ENCODE results near the gene EFS.
"Not testable (repeated sequence)": the region's sequence is repeated elsewhere in the genome, so short reads cannot be mapped to it uniquely, and the experiment has no call there.

EFS gene, protein sequence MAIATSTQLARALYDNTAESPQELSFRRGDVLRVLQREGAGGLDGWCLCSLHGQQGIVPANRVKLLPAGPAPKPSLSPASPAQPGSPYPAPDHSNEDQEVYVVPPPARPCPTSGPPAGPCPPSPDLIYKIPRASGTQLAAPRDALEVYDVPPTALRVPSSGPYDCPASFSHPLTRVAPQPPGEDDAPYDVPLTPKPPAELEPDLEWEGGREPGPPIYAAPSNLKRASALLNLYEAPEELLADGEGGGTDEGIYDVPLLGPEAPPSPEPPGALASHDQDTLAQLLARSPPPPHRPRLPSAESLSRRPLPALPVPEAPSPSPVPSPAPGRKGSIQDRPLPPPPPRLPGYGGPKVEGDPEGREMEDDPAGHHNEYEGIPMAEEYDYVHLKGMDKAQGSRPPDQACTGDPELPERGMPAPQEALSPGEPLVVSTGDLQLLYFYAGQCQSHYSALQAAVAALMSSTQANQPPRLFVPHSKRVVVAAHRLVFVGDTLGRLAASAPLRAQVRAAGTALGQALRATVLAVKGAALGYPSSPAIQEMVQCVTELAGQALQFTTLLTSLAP

GRCh38 chr14:23365036-23365731, at the start of gene EFS:
EFS (minus strand) TSS chr14:23365172; CDS start chr14:23365025, 147 bp downstream.
- DNase-seq: peak in 12 of 14 donors; percentile 23 to 83 (median 52)

DNA sequence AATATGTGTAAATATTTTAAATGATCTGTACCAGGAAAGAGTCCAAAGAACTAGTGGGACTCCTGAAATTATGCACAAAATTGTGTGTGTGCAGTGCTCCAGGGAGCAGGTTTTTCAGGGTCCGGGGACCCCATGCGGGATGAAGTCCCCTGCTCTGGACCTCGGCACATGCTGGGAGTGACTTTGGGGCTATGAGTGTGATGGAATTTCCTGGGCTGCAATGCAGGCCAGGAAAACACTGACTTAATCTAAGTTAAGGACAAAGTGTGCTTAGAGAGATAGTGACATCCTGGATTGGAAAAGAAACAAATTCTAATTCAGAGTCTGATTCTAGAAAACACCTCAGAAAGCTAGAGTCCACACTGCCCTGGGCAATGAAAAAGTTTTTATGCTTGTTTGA, 49.3 kb upstream of the EFS start:
- no peak for DNase-seq

- no peak for DNase-seq
Observed at GRCh38 chr14:23413681-23414080, 48.7 kb upstream of the EFS start.

- no peak for DNase-seq
Observed at GRCh38 chr14:23411563-23412525, 46.9 kb upstream of the EFS start.

- no peak for DNase-seq
Observed at GRCh38 chr14:23409966-23410635, 45.1 kb upstream of the EFS start.

DNA sequence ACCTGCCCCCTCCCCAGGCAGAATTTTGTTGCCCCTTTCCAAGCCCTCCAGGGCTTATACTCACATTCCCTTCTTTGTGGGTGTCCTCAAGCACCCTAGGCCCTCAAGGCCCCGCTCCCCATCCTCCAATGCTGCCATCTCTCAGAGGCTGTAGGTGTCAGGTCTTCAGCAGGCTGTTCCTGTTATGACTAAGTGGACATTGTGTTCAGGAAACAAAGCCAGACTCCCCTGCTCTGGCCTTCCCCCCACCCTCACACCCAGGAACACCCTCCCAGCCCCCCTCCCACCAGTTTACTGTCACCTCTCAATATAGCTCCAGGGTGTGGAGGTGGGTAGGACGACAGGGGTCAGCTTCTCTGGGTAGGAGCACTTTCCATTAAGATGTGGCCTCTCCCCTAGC, 44.5 kb upstream of the EFS start:
- no peak for DNase-seq

GRCh38 chr14:23408307-23408630, 43.3 kb upstream of the EFS start:
- DNase-seq: no peak

DNA sequence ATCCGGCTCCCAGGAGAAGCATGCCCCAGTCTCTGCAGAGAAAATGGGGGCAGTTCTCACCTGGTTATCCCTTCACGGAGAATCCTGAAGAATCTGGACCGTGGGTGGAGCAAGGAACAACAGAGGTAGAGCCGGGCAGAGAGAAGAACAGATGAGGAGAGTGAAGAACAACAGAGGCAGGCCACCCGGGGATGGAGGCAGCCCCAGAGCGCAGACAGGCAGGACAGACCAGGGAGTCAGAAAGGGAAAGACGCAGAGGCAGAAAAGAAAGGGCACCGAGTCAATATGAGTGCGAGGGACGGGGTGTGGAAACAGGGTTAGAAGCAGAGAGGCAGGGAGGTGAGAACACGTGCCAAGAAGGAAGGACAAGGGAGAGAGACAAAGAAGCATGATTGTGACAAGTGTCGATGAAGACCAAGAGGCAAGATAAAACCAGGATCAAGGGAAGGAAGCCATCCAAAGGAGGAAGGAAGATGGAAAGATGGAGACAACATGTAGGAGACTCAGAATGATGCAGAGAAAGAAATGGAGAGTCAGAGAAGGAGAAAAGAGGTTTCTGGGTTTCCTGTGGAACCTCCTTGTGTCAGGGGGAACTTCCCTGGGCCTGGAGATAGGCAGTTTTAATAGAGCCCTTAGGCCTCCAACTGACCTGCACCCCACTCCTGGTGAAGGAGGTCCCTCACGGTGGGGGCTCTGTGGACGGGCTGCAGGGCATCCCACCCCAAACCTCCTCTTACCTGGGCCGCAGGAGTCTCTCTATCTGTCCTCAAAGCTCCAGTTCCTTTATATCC, 42.7 kb upstream of the EFS start, which contains the start of gene MYH6:
Gene MYH6 (minus strand): TSS at position 758 of the 791 bp plus-strand sequence. CDS start 1,050 bp downstream, outside the sequence.
- no peak for DNase-seq

DNA sequence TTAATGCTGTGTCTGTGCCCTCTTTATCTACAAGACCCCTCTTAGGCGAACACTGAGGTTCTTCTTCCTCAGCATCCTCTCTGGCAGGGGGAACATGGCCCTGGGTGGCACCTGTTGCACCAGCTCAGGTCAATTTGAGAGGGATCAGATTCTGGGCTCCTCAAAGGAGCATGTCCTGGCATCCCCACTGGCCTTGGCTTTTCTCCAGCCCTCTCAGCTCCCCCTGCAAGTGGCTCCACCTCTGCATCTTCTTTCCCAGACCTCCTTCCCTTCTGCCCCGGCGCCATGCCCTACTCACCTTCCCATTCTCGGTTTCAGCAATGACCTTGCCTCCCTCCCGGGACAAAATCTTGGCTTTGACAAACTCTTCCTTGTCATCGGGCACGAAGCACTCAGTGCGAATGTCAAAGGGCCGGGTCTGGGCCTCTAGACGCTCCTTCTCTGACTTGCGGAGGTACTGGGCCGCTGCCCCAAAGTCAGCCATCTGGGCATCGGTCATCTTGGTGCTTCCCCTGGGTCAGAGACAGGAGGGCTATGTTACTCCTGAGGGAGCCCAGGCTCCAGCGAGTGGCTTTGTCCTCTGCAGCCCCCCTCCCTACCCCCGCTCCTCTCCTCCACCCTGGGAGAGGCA, 41.9 kb upstream of the EFS start:
- no peak for DNase-seq

- peak in 9 of 14 donors; percentile 2 to 49 (median 7) for DNase-seq
Observed at GRCh38 chr14:23406244-23406643, 41.3 kb upstream of the EFS start.

DNA sequence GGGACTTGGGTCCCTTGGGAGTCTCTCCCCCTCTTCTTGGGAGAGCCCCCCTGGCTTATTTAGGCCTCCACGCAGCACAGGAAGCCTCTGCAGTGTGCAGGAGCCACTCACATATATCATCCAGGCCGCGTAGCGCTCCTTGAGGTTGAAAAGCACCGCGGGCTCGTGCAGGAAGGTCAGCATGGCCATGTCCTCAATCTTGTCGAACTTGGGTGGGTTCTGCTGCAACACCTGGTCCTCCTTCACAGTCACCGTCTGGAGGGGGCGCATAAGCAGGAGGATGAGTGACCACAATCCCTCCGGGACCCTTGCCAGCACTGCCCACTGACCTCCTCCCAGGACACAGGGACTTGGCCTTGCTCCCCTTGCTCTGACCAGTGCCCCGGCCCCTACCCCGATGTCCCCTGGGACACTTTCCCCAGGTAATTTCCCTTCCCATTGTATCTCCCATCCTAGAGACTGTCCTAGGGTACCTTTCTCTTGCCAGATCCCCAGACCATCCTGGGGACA, 40.6 kb upstream of the EFS start:
- no peak for DNase-seq

GRCh38 chr14:23405096-23405495, 40.1 kb upstream of the EFS start:
- no peak for DNase-seq

DNA sequence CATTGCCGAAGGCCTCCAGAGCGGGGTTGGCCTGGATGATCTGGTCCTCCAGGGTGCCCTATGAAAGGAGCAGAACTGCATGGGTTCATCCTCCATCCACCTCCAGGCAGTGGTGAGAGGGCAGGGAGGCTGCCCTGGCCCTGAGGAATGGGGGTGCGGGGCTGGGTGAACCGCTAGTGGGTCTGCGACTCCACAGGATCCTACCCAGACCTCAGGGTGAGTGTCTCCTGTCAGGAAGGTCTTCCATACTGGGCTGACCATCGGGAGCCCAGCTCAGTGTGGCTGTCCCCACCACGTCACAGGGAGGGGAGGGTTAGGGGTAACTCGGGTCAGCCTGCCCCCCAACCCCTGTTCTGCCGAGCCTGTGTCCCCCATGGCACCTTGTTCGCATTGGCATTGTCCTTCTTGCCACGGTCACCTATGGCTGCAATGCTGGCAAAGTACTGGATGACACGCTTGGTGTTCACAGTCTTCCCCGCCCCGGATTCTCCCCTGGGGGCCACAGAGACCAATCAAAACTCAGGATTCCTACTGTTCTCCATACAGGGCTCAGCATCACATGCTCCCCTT, 39.4 kb upstream of the EFS start:
- no peak for DNase-seq

DNA sequence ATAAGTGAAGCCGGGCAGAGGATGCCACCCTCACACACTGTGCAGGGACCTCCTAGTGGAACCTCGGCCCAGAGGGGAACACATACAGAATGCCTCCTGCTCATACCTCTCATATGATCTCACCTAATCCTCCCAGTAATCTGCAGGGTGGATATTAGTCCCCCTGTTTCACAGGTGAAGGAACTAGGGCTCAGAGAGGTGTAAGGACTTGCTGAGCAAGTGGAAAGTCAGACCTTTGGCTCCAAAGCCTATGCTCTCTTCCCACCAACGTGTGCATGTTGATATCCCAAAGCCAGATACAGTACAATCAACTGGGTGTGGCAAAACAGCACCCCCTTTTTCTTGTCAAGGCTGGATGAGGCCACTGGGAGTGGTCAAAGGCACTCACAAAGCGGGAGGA, 38.9 kb upstream of the EFS start:
- DNase-seq: no peak

DNA sequence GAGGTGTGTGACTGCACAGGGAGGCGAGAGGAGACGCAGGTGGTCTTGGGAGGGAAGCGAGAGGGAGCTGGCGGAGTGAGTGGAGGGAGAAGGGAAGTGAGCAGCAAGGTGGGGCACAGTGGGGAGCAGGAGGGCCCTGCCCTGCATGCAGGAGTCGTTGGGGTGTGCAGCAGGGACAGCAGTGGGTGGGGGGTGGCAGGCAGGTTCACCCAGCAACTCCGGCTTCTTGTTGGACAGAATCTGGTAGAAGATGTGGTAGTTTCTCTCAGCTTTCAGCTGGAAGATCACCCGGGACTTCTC, 38.1 kb upstream of the EFS start:
- DNase-seq: no peak

- DNase-seq: no peak
Observed at GRCh38 chr14:23402296-23403138, 37.5 kb upstream of the EFS start.

DNA sequence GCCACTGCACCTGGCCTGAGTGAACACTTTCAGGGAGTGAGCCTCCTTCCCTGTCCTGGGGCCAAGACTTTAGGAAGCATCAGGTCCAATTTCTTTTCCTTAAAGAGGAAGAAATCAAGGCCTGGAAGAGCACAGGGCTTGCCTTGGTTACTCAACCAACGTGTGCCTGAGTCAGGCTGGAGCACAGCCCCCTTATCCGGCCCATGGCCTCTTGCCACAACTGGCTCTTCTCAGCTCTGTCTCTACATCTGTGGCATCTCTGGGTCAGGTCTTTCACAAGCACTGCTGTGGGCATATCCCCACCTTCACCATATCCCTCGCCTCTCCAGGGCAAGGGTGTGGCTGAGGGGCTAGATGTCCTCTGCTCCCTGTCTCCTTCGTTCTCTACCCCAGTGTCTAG, 36.3 kb upstream of the EFS start:
- DNase-seq: no peak

- not testable (repeated sequence) for DNase-seq
Observed at GRCh38 chr14:23400496-23401149, 35.7 kb upstream of the EFS start.

DNA sequence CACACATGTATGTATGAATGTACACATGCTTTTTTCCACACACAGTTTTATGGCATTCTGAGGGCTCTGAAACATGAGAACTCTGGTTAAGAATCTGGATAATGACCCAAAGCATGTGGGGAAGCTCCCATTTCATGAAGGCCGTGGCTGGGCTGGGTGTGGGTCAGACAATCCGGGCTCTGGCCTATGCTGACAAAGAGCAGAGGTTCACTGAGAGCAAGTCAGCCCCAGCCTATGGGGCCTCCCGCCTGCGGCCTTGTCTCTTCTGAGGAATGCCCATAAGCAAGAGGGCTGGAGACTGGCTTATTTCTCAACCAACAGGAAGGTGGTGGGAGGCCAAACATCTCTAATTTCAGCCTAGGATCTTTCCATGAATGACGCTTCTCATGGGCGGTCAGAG, 34.6 kb upstream of the EFS start:
- DNase-seq: no peak
